ENCODE data around the gene PLXNA4.
A peak's percentile ranks its signal among the peaks of the same experiment; 100 is the strongest.

Gene PLXNA4

DNA sequence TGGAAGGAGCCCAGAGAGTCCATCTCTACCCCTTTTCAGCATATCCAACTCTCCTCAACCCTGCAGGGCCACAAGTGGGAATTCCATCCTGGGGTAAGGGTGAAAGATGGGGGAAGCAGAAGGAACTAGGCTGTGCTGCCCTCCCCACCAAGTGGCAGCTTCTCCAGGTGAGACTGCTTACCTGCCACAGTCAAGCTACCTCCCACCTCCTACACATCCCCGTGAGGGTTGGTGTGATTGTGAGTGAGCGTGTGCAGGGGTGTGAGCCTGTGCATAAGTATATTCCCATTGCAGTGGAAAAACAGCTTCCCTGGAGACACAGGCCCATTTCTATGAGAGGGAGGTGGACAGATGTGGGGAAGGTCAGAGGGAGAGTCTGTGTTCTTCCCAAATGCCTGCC is 376.6 kb downstream of the PLXNA4 start:
- Histone ChIP-seq H3K9ac (ENCODE audit: low read depth, low read length) (no peak overlapping the region), H3K27me3 (ENCODE audit: control insufficient read depth, insufficient read depth, low read length) (no peaks in the 10 kb centered on the region), H3K4me3 (ENCODE audit: low read depth, low read length) (no peak overlapping the region), H3K4me1 (ENCODE audit: control insufficient read depth, insufficient read depth, low read length) (no peaks in the 10 kb centered on the region), H3K9me3 (ENCODE audit: control insufficient read depth, insufficient read depth, low read length) (no peaks in the 10 kb centered on the region), H3K36me3 (ENCODE audit: control insufficient read depth, insufficient read depth, low read length) (no peaks in the 10 kb centered on the region)

DNA sequence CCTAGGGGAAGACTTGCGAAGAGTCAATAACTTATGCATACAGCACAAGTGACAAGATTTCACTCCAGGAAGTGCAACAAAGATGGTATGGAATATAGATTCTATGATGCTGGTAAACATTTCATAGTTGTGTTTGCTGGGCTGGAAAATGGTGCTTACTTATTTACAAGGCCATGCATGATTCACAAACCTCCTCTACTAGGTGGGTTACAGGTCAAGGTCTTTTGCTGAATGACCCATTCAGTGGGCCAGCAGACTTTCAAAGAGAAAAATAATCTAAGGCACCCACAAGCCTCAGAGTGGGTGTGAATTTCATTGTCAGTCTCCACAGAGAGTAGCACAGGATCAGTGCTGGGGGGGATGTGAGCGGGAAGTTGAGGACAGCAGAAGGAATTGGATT is 378.5 kb downstream of the PLXNA4 start:
- Histone ChIP-seq H3K36me3 (ENCODE audit: control insufficient read depth, insufficient read depth, low read length) (no peaks in the 10 kb centered on the region), H3K9ac (ENCODE audit: low read depth, low read length) (no peak overlapping the region), H3K9me3 (ENCODE audit: control insufficient read depth, insufficient read depth, low read length) (no peaks in the 10 kb centered on the region), H3K4me1 (ENCODE audit: control insufficient read depth, insufficient read depth, low read length) (no peaks in the 10 kb centered on the region), H3K27me3 (ENCODE audit: control insufficient read depth, insufficient read depth, low read length) (no peaks in the 10 kb centered on the region), H3K4me3 (ENCODE audit: low read depth, low read length) (no peak overlapping the region)

GRCh38 chr7:132193898-132194297 is 382.4 kb downstream of the PLXNA4 start:
- Histone ChIP-seq H3K9ac (ENCODE audit: low read depth, low read length) (no peak overlapping the region), H3K36me3 (ENCODE audit: control insufficient read depth, insufficient read depth, low read length) (no peaks in the 10 kb centered on the region), H3K9me3 (ENCODE audit: control insufficient read depth, insufficient read depth, low read length) (no peaks in the 10 kb centered on the region), H3K4me1 (ENCODE audit: control insufficient read depth, insufficient read depth, low read length) (peaks cover 9% of the 10 kb centered on the region), H3K4me3 (ENCODE audit: low read depth, low read length) (no peak overlapping the region), H3K27me3 (ENCODE audit: control insufficient read depth, insufficient read depth, low read length) (peaks cover 2% of the 10 kb centered on the region)

GRCh38 chr7:132192809-132193208 is 383.5 kb downstream of the PLXNA4 start:
- peaks cover 2% of the 10 kb centered on the region for H3K27me3 ChIP-seq (ENCODE audit: control insufficient read depth, insufficient read depth, low read length)
- H3K4me3 ChIP-seq (ENCODE audit: low read depth, low read length), result no peak overlapping the region
- H3K4me1 ChIP-seq (ENCODE audit: control insufficient read depth, insufficient read depth, low read length), result peaks cover 17% of the 10 kb centered on the region
- no peaks in the 10 kb centered on the region for H3K36me3 ChIP-seq (ENCODE audit: control insufficient read depth, insufficient read depth, low read length)
- no peak overlapping the region for H3K9ac ChIP-seq (ENCODE audit: low read depth, low read length)
- H3K9me3 ChIP-seq (ENCODE audit: control insufficient read depth, insufficient read depth, low read length), result no peaks in the 10 kb centered on the region

DNA sequence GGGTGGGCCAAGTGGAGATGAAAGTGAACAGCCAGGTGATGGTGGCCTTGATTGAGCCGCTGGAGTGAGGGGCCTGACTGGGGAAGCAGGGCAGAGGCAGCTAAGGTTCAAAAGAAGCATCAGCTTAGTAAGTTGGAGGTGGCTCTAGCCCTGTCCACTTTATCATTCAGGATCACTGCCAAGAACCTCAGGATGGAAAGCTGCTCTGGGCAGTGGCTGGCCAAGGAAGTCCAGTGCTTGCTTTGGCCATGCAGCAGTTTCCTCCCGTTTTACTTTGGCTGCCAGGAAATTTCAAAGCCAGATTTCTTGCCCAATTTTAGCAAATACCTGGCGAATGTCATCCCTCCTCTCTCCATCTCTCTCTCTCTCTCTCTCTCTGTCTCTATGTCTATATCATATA is 384.9 kb downstream of the PLXNA4 start:
- Histone ChIP-seq H3K9ac (ENCODE audit: low read depth, low read length) (no peak overlapping the region), H3K36me3 (ENCODE audit: control insufficient read depth, insufficient read depth, low read length) (no peaks in the 10 kb centered on the region), H3K4me1 (ENCODE audit: control insufficient read depth, insufficient read depth, low read length) (peaks cover 21% of the 10 kb centered on the region), H3K27me3 (ENCODE audit: control insufficient read depth, insufficient read depth, low read length) (peaks cover 2% of the 10 kb centered on the region), H3K9me3 (ENCODE audit: control insufficient read depth, insufficient read depth, low read length) (no peaks in the 10 kb centered on the region), H3K4me3 (ENCODE audit: low read depth, low read length) (no peak overlapping the region)

DNA sequence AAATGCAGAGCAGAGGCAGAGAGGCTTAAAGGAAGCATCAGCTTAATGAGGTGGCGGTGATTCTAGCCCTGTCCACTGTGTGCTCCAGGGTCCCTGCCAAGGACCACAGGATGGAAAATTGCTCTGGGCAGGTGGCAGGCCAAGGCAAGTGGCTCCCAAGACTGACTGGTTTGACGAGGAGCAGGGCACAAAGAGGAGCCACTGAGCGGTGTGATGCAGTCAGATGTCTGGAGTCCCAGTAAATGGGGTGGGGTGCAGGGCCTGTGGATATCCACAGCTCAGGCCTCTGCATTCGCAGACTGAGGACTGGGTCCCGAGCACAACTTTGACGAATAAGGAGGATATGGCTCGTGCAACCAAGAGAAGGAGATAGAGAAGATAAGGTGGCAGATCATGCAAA is 385.6 kb downstream of the PLXNA4 start:
- H3K27me3 ChIP-seq (ENCODE audit: control insufficient read depth, insufficient read depth, low read length), result peaks cover 2% of the 10 kb centered on the region
- H3K36me3 ChIP-seq (ENCODE audit: control insufficient read depth, insufficient read depth, low read length), result no peaks in the 10 kb centered on the region
- no peak overlapping the region for H3K9ac ChIP-seq (ENCODE audit: low read depth, low read length)
- no peak overlapping the region for H3K4me3 ChIP-seq (ENCODE audit: low read depth, low read length)
- H3K4me1 ChIP-seq (ENCODE audit: control insufficient read depth, insufficient read depth, low read length), result peaks cover 21% of the 10 kb centered on the region
- no peaks in the 10 kb centered on the region for H3K9me3 ChIP-seq (ENCODE audit: control insufficient read depth, insufficient read depth, low read length)

GRCh38 chr7:132189881-132190280 is 386.4 kb downstream of the PLXNA4 start:
- no peak overlapping the region for H3K4me3 ChIP-seq (ENCODE audit: low read depth, low read length)
- no peaks in the 10 kb centered on the region for H3K9me3 ChIP-seq (ENCODE audit: control insufficient read depth, insufficient read depth, low read length)
- no peak overlapping the region for H3K9ac ChIP-seq (ENCODE audit: low read depth, low read length)
- H3K27me3 ChIP-seq (ENCODE audit: control insufficient read depth, insufficient read depth, low read length), result peaks cover 2% of the 10 kb centered on the region
- peaks cover 21% of the 10 kb centered on the region for H3K4me1 ChIP-seq (ENCODE audit: control insufficient read depth, insufficient read depth, low read length)
- H3K36me3 ChIP-seq (ENCODE audit: control insufficient read depth, insufficient read depth, low read length), result no peaks in the 10 kb centered on the region

DNA sequence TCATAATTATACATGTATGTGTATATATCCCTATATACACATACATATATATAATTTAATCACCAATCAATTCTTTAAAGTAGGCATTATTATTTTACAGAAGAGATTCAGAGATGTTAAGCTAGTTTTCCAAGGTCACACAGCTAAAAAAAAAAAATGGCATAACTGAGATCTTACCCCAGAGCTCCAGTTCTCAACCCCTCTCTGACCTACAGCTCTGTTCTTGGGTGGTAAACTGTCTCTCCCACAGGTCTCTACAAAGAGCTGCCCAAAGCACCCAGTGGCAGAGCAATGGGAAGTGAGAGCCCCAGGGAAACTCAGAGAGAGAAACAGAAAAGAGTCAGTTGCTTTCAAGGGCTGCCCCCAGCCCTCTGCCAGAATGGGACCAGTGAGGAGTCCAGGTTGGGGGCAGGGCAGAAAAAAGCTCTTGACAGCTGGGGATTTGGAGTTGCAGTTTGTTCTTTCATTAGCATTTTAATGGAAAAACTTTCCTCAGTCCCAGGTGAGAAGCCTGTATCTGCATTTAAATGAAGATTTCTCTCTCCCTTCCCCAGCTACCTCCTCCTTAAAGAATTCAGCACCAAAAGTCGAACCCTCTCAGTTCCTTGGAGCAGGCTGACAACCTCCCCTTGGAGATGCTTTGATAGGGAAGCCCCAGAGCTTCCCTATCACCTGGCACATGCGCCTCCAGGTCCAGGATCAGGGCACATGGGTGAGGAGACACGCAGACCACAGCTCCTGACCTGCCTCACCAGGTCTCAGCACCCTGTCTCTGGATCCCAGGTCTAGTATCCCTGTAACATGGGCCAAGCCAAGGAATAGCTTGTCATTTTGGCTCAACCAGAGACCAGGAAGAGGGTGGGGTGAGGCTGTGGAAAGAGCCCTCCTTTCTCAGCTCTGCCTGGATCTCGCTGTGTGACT is 388.1 kb downstream of the PLXNA4 start:
- Histone ChIP-seq H3K27me3 (ENCODE audit: control insufficient read depth, insufficient read depth, low read length) (peaks cover 2% of the 10 kb centered on the region), H3K36me3 (ENCODE audit: control insufficient read depth, insufficient read depth, low read length) (no peaks in the 10 kb centered on the region), H3K9ac (ENCODE audit: low read depth, low read length) (no peak overlapping the region), H3K4me3 (ENCODE audit: low read depth, low read length) (peak overlapping the region; percentile 24), H3K4me1 (ENCODE audit: control insufficient read depth, insufficient read depth, low read length) (peaks cover 30% of the 10 kb centered on the region), H3K9me3 (ENCODE audit: control insufficient read depth, insufficient read depth, low read length) (no peaks in the 10 kb centered on the region)

GRCh38 chr7:132187391-132187790 is 388.9 kb downstream of the PLXNA4 start:
- no peaks in the 10 kb centered on the region for H3K36me3 ChIP-seq (ENCODE audit: control insufficient read depth, insufficient read depth, low read length)
- no peak overlapping the region for H3K4me3 ChIP-seq (ENCODE audit: low read depth, low read length)
- peaks cover 30% of the 10 kb centered on the region for H3K4me1 ChIP-seq (ENCODE audit: control insufficient read depth, insufficient read depth, low read length)
- H3K9ac ChIP-seq (ENCODE audit: low read depth, low read length), result no peak overlapping the region
- H3K27me3 ChIP-seq (ENCODE audit: control insufficient read depth, insufficient read depth, low read length), result peaks cover 2% of the 10 kb centered on the region
- no peaks in the 10 kb centered on the region for H3K9me3 ChIP-seq (ENCODE audit: control insufficient read depth, insufficient read depth, low read length)

DNA sequence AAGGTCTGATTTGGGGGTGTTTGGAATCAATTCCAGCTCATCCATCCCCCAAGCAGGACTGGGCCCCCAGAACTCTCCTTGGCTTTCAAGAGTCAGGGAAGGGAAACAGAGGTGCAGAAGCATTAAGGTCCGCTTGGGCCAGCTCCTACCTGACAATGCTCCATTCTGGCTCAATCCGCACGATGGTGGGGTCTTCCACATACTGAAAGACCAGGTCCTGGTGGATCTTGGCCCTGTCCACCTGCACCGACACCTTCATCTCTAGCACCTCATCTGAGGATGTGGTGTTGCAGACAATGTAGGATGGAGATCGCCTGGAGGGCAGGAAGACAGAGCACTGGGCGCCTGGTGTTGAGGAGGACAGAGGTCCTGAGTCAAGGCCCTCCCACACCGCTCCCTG is 391.1 kb downstream of the PLXNA4 start:
- H3K4me3 ChIP-seq (ENCODE audit: low read depth, low read length), result no peak overlapping the region
- no peaks in the 10 kb centered on the region for H3K36me3 ChIP-seq (ENCODE audit: control insufficient read depth, insufficient read depth, low read length)
- peaks cover 31% of the 10 kb centered on the region for H3K4me1 ChIP-seq (ENCODE audit: control insufficient read depth, insufficient read depth, low read length)
- no peaks in the 10 kb centered on the region for H3K27me3 ChIP-seq (ENCODE audit: control insufficient read depth, insufficient read depth, low read length)
- H3K9me3 ChIP-seq (ENCODE audit: control insufficient read depth, insufficient read depth, low read length), result no peaks in the 10 kb centered on the region
- H3K9ac ChIP-seq (ENCODE audit: low read depth, low read length), result no peak overlapping the region

- no peak overlapping the region for H3K4me3 ChIP-seq (ENCODE audit: low read depth, low read length)
- no peaks in the 10 kb centered on the region for H3K36me3 ChIP-seq (ENCODE audit: control insufficient read depth, insufficient read depth, low read length)
- no peaks in the 10 kb centered on the region for H3K27me3 ChIP-seq (ENCODE audit: control insufficient read depth, insufficient read depth, low read length)
- H3K9ac ChIP-seq (ENCODE audit: low read depth, low read length), result no peak overlapping the region
- peaks cover 24% of the 10 kb centered on the region for H3K4me1 ChIP-seq (ENCODE audit: control insufficient read depth, insufficient read depth, low read length)
- no peaks in the 10 kb centered on the region for H3K9me3 ChIP-seq (ENCODE audit: control insufficient read depth, insufficient read depth, low read length)
These were observed 392.4 kb downstream of the PLXNA4 start for GRCh38 chr7:132183781-132184380.

- peaks cover 18% of the 10 kb centered on the region for H3K4me1 ChIP-seq (ENCODE audit: control insufficient read depth, insufficient read depth, low read length)
- no peak overlapping the region for H3K9ac ChIP-seq (ENCODE audit: low read depth, low read length)
- H3K9me3 ChIP-seq (ENCODE audit: control insufficient read depth, insufficient read depth, low read length), result no peaks in the 10 kb centered on the region
- no peaks in the 10 kb centered on the region for H3K36me3 ChIP-seq (ENCODE audit: control insufficient read depth, insufficient read depth, low read length)
- no peak overlapping the region for H3K4me3 ChIP-seq (ENCODE audit: low read depth, low read length)
- H3K27me3 ChIP-seq (ENCODE audit: control insufficient read depth, insufficient read depth, low read length), result no peaks in the 10 kb centered on the region
These were observed 393.3 kb downstream of the PLXNA4 start for GRCh38 chr7:132182992-132183391.
